Upper lobe of left lung (tissue), 6 donors: ENCODE data around the gene BMP6. TPM values are rescaled to one million over a fixed set of nuclear protein-coding genes. Genes with fewer than 3 reads are reported as not detected.

Experiments used
- ATAC-seq, 2 donors: fragments of 200-7000 bp; cut with Tn5 transposase; one replicate each; pipeline ENCODE4 v1.9.1; 2022; ENCODE audit warnings: mild to moderate bottlenecking in 2 of 2, moderate library complexity in 2 of 2; ENCODE audit not compliant: low FRiP score in 2 of 2
- DNase-seq, 2 donors: peaks; one replicate each; pipeline ENCODE4 v3.0.0-alpha.2; 2019 to 2020
- H3K27ac ChIP-seq, 4 donors: fragments of 200-600 bp; sonication (generic); one replicate each; pipeline ENCODE4 v1.5.1; 2016 to 2019
- H3K27me3 ChIP-seq, 4 donors: fragments of 200-600 bp; sonication (generic); one replicate each; pipeline ENCODE4 v1.5.1; 2017 to 2019
- H3K36me3 ChIP-seq, 4 donors: fragments of 200-600 bp; sonication (generic); one replicate each; pipeline ENCODE4 v1.5.1; 2016 to 2019
- H3K4me1 ChIP-seq, 4 donors: fragments of 200-600 bp; sonication (generic); one replicate each; pipeline ENCODE4 v1.5.1; 2018 to 2019
- H3K4me3 ChIP-seq, 4 donors: fragments of 200-600 bp; sonication (generic); one replicate each; pipeline ENCODE4 v1.5.1; 2017 to 2019; ENCODE audit warnings: mild to moderate bottlenecking in 2 of 4, moderate library complexity in 1 of 4
- H3K9me3 ChIP-seq, 4 donors: fragments of 200-600 bp; sonication (generic); one replicate each; pipeline ENCODE4 v1.5.1; 2018 to 2019
- CTCF ChIP-seq, 6 experiments: fragments of 450-650 bp in 4 of 6; fragments of 200-600 bp in 2 of 6; sonication (generic) in 2 of 6; IDR thresholded peaks; one replicate each; pipeline ENCODE4 v1.5.1; 2016 to 2019; ENCODE audit warnings: antibody characterized with exemption in 6 of 6
- EP300 ChIP-seq, 4 donors: sonication (generic); formaldehyde crosslinking; IDR thresholded peaks; one replicate each; pipeline ENCODE4 v1.5.1; 2017; ENCODE audit warnings: antibody characterized with exemption in 4 of 4, control low read depth in 2 of 4
- POLR2A ChIP-seq, 4 donors: fragments of 450-650 bp; IDR thresholded peaks; one replicate each; pipeline ENCODE4 v1.5.1; 2016 to 2017; ENCODE audit warnings: antibody characterized with exemption in 4 of 4, mild to moderate bottlenecking in 2 of 4
- POLR2AphosphoS5 ChIP-seq, 2 donors: sonication (generic); formaldehyde crosslinking; IDR thresholded peaks; one replicate each; pipeline ENCODE4 v1.5.1; 2017; ENCODE audit warnings: antibody characterized with exemption in 2 of 2
- WGBS, 2 donors: methylation state at CpG; one replicate each; pipeline ENCODE4 v1.1.5; 2017 to 2018; 5-methylcytosine and 5-hydroxymethylcytosine counted together
- total RNA-seq, 6 donors: library from RNA; depleted of rRNA in 4 of 6; stranded (reverse); fragments of >200 nt in 4 of 6; gene quantifications; one replicate each; pipeline versions ENCODE4 v1.1.0 to v1.2.1, GENCODE V29; 2016 to 2021
- donor health status: DM: no; HTN: no; CAD: no; lungs with moderate emphysema.
- donor health status: DM: no; HTN: yes; CAD: no; lungs with severe emphysema.

Gene BMP6
- total RNA-seq, result 10 to 100 TPM in 2 of 6 donors, 1 to 10 TPM in 4; 1.0 to 25.4 (median 5.2) TPM

DNA sequence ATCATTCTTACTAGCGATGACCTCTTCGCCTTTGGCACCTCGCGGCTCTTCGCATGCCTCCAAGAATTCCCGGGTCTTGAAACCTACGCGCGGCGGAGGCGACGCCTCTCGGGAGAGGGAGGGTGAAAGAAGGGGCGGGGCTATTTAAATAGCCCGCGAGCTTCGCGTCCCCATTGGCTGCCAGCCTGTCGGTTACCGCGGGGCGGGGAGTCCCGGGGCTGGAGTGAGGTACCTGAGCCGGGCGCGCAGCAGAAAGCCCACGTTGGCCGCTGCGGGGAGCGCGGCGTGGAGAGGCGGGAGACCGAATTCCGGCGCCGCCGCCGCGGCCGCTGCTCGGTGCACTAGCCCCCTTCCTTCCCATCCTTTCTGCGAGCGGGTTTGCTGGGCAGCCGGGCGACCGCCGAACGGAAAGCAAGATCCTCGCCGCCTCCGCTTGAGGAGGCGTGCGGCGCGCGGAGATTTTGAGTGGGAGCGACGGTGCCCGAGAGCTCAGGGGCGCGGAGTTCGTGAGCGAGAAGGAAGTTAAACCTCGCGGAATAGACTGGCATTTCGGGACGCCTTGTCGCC, at the start of gene BMP6:
BMP6 (plus strand) TSS at position 251 of the 567 bp plus-strand sequence. CDS start 857 bp downstream, outside the sequence.
- H3K36me3 ChIP-seq, result no peaks in the 10 kb centered on the region
- no peak for TF ChIP-seq CTCF (IDR thresholded peaks at IDR 0.05)
- TF ChIP-seq POLR2AphosphoS5 (IDR thresholded peaks at IDR 0.05), result peak; percentile 16 to 37
- TF ChIP-seq EP300 (IDR thresholded peaks at IDR 0.05), result no peak
- TF ChIP-seq POLR2A (IDR thresholded peaks at IDR 0.05), result peak in 2 of 4 donors; percentile 43 to 55
- no peaks in the 10 kb centered on the region for H3K9me3 ChIP-seq
- WGBS, 2 donors, result 0 to 1% methylated on average over 11 to 46 of the region's 69 CpGs
- H3K27me3 ChIP-seq, result peaks cover 0 to 35% (median 16%) of the 10 kb centered on the region in 4 donors
- H3K4me1 ChIP-seq, result peaks cover 31 to 49% (median 38%) of the 10 kb centered on the region in 4 donors
- ATAC-seq, result peak; percentile 93
- peak within 1 kb of the TSS; percentile 52 to 71 (median 66) for H3K4me3 ChIP-seq
- peak; percentile 94 for DNase-seq
- peak within 1 kb of the TSS in 2 of 4 donors; percentile 11 to 46 for H3K27ac ChIP-seq

DNA sequence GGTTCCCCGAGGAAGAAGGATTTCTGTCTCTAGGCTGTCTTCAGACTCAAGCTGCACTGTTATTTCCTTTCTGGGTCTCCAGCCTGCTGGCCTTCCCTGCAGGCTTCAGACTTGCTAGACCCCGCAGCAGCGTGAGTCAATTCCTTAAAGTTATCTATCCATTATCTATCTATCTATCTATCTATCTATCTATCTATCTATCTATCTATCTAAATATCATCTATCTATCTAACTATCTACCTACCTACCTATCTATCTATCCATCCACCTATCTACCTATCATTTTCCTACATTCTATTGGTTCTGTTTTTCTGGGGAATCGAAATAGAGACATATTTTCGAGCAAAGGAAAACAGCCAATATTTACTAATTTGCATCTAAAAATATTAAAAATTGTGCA, 48.7 kb upstream of the BMP6 start:
- no peak for TF ChIP-seq POLR2A (IDR thresholded peaks at IDR 0.05)
- TF ChIP-seq CTCF (IDR thresholded peaks at IDR 0.05), result no peak
- TF ChIP-seq EP300 (IDR thresholded peaks at IDR 0.05), result no peak
- TF ChIP-seq POLR2AphosphoS5 (IDR thresholded peaks at IDR 0.05), result no peak
- H3K27ac ChIP-seq, result no peak overlapping the region
- ATAC-seq, result no peak
- no peak overlapping the region for H3K4me3 ChIP-seq
- 90% methylated on average over 5 of the region's 5 CpGs for WGBS, 2 donors
- DNase-seq, result no peak
- H3K9me3 ChIP-seq, result no peaks in the 10 kb centered on the region
- H3K4me1 ChIP-seq, result peaks cover 0 to 10% (median 0%) of the 10 kb centered on the region in 4 donors
- no peaks in the 10 kb centered on the region for H3K27me3 ChIP-seq
- H3K36me3 ChIP-seq, result no peaks in the 10 kb centered on the region

GRCh38 chr6:7680393-7681075, 45.4 kb upstream of the BMP6 start:
- DNase-seq (no peak), ATAC-seq (no peak)
- Histone ChIP-seq H3K4me1 (no peaks in the 10 kb centered on the region), H3K27ac (no peak overlapping the region), H3K27me3 (no peaks in the 10 kb centered on the region), H3K9me3 (no peaks in the 10 kb centered on the region), H3K36me3 (no peaks in the 10 kb centered on the region), H3K4me3 (no peak overlapping the region)
- 88 to 92% methylated on average over 12 of the region's 12 CpGs for WGBS, 2 donors
- TF ChIP-seq POLR2A (IDR thresholded peaks at IDR 0.05) (no peak), CTCF (IDR thresholded peaks at IDR 0.05) (no peak), EP300 (IDR thresholded peaks at IDR 0.05) (no peak), POLR2AphosphoS5 (IDR thresholded peaks at IDR 0.05) (no peak)

- no peaks in the 10 kb centered on the region for H3K9me3 ChIP-seq
- H3K4me3 ChIP-seq, result no peak overlapping the region
- no peak overlapping the region for H3K27ac ChIP-seq
- H3K36me3 ChIP-seq, result no peaks in the 10 kb centered on the region
- 79 to 81% methylated on average over 4 of the region's 4 CpGs for WGBS, 2 donors
- ATAC-seq (no peak), DNase-seq (no peak)
- H3K27me3 ChIP-seq, result no peaks in the 10 kb centered on the region
- no peak for TF ChIP-seq POLR2AphosphoS5 (IDR thresholded peaks at IDR 0.05)
- no peak for TF ChIP-seq EP300 (IDR thresholded peaks at IDR 0.05)
- no peak for TF ChIP-seq POLR2A (IDR thresholded peaks at IDR 0.05)
- H3K4me1 ChIP-seq, result no peaks in the 10 kb centered on the region
These were observed 44.5 kb upstream of the BMP6 start for GRCh38 chr6:7681449-7681848.

- Histone ChIP-seq H3K9me3 (no peaks in the 10 kb centered on the region), H3K4me3 (no peak overlapping the region), H3K27ac (no peak overlapping the region), H3K4me1 (no peaks in the 10 kb centered on the region), H3K36me3 (no peaks in the 10 kb centered on the region), H3K27me3 (no peaks in the 10 kb centered on the region)
- no peak for DNase-seq
- no peak for ATAC-seq
- 69 to 71% methylated on average over 1 of the region's 1 CpG for WGBS, 2 donors
- TF ChIP-seq POLR2A (IDR thresholded peaks at IDR 0.05) (no peak), CTCF (IDR thresholded peaks at IDR 0.05) (no peak), POLR2AphosphoS5 (IDR thresholded peaks at IDR 0.05) (no peak), EP300 (IDR thresholded peaks at IDR 0.05) (no peak)
These were observed 41.8 kb upstream of the BMP6 start for GRCh38 chr6:7684076-7684475.
